Sigmoid colon (tissue), 4 donors: ENCODE data around the gene CD63.

ENCODE experiments used
- CTCF ChIP-seq, 4 experiments: fragments of 450-650 bp in 3 of 4; fragments of 200-600 bp in 1 of 4; IDR thresholded peaks; one replicate each; pipeline ENCODE4 v1.5.1; 2016 to 2019; ENCODE audit warnings: antibody characterized with exemption in 4 of 4, mild to moderate bottlenecking in 3 of 4, moderate library complexity in 2 of 4
- EP300 ChIP-seq, 4 donors: sonication (generic); formaldehyde crosslinking; IDR thresholded peaks; one replicate each; pipeline ENCODE4 v1.6.1; 2017; ENCODE audit warnings: antibody characterized with exemption in 4 of 4
- POLR2A ChIP-seq, 2 donors: fragments of 450-650 bp; IDR thresholded peaks; one replicate each; pipeline ENCODE4 v1.6.1; 2016; ENCODE audit warnings: antibody characterized with exemption in 2 of 2, mild to moderate bottlenecking in 2 of 2, moderate library complexity in 2 of 2
- POLR2AphosphoS5 ChIP-seq, 4 donors: sonication (generic); formaldehyde crosslinking; IDR thresholded peaks; one replicate each; pipeline ENCODE4 v1.6.1; 2017; ENCODE audit warnings: antibody characterized with exemption in 4 of 4

GRCh38 chr12:55700255-55701018 is 28.4 kb downstream of the CD63 start:
- TF ChIP-seq EP300 (IDR thresholded peaks at IDR 0.05): no peak
- no peak for TF ChIP-seq CTCF (IDR thresholded peaks at IDR 0.05)
- no peak for TF ChIP-seq POLR2A (IDR thresholded peaks at IDR 0.05)
- TF ChIP-seq POLR2AphosphoS5 (IDR thresholded peaks at IDR 0.05): no peak
